Activated T-helper 1 cell treated with anti-CD3 and anti-CD28 coated beads, Interleukin-2, amount 50 U/mL, for 16 hours (primary cell): Measurements from ENCODE around the gene IL36RN.

ENCODE experiments used
- DNase-seq, 2 donors: peaks; one replicate each; pipeline ENCODE4 v3.0.0-alpha.2; 2020; ENCODE audit warnings: low read depth in 1 of 2, low spot score in 1 of 2

The IL36RN gene

GRCh38 chr2:113098041-113098440 lies 39.0 kb downstream of the IL36RN start:
- DNase-seq, result no peak

- DNase-seq, result no peak
Observed at GRCh38 chr2:113098532-113098931, 39.5 kb downstream of the IL36RN start.

- no peak for DNase-seq
Observed at GRCh38 chr2:113102133-113102532, 43.1 kb downstream of the IL36RN start.

- DNase-seq, result no peak
Observed at GRCh38 chr2:113103277-113103676, 44.3 kb downstream of the IL36RN start.

GRCh38 chr2:113104054-113104611 lies 45.1 kb downstream of the IL36RN start:
- DNase-seq, result no peak

- no peak for DNase-seq
Observed at GRCh38 chr2:113105047-113105785, 46.2 kb downstream of the IL36RN start.

GRCh38 chr2:113111121-113111520 lies 52.1 kb downstream of the IL36RN start:
- DNase-seq, result no peak

- no peak for DNase-seq
Observed at GRCh38 chr2:113111823-113112287, 52.9 kb downstream of the IL36RN start.

- no peak for DNase-seq
Observed at GRCh38 chr2:113112441-113112840, 53.4 kb downstream of the IL36RN start.

GRCh38 chr2:113112871-113113270 lies 53.9 kb downstream of the IL36RN start:
- DNase-seq, result no peak

- no peak for DNase-seq
Observed at GRCh38 chr2:113113807-113114206, 54.8 kb downstream of the IL36RN start.
